K562 (cell line): ENCODE results near the gene TCF4. TPM values are rescaled to one million over a fixed set of nuclear protein-coding genes. Genes with fewer than 3 reads are reported as not detected.

ENCODE experiments used
- ATAC-seq: fragments of 200-7000 bp; cut with Tn5 transposase; 3 replicates; pipeline ENCODE4 v1.9.1; 2020; ENCODE audit warnings: moderate library complexity
- BruUV-seq: library from RNA; stranded (reverse); fragments of 400-500 nt; replicated peaks from 2 replicates; lab custom pipeline; 2021; lab: Mats Ljungman, UMichigan
- CTCF ChIA-PET: fragments of 300-600 bp; formaldehyde crosslinking; extraction: SDS; loops from one replicate; lab custom pipeline; 2021; ENCODE audit warnings: low intra/inter-chr PET ratio; lab: Yijun Ruan, JAX
- POLR2A ChIA-PET: fragments of 300-600, 350-650 bp; sonication (Branson Sonifier 250); formaldehyde crosslinking; extraction: SDS; loops from one replicate; lab custom pipeline; 2021; ENCODE audit warnings: antibody characterized with exemption, inconsistent platforms; lab: Yijun Ruan, JAX
- DNase-seq, 4 experiments: peaks; one replicate each; pipeline versions ENCODE4 v3.0.0 to v3.0.0-alpha.2; 2011 to 2018; ENCODE audit warnings: low spot score in 3 of 4, mixed read lengths in 3 of 4; ENCODE audit errors: extremely low read depth in 1 of 4
- FAIRE-seq: peaks from 2 replicates; lab custom pipeline; 2011; peaks lifted over from hg19 to GRCh38; lab: Jason Lieb, UNC
- H2AFZ ChIP-seq: 2 replicates; pipeline ENCODE4 v1.6.0; 2011; ENCODE audit warnings: low read depth, low read length, control low read depth, inconsistent platforms
- H3K27ac ChIP-seq: fragments of 200-600 bp; 3 replicates; pipeline ENCODE4 v1.8.0; 2011; ENCODE audit warnings: low read depth, mild to moderate bottlenecking, control low read depth, inconsistent platforms, low read length, moderate library complexity, mixed read lengths; ENCODE audit errors: extremely low read depth
- H3K27me3 ChIP-seq, 2 experiments: fragments of 300-600 bp in 1 of 2; 2 replicates in 1 of 2; 3 replicates in 1 of 2; pipeline versions ENCODE4 v1.6.0 to v1.8.0; 2011; ENCODE audit warnings: inconsistent platforms in 2 of 2, low read length in 2 of 2, mild to moderate bottlenecking in 1 of 2, mixed read lengths in 1 of 2, moderate library complexity in 1 of 2; ENCODE audit not compliant: control insufficient read depth in 2 of 2, insufficient read depth in 2 of 2
- H3K36me3 ChIP-seq: fragments of 300-600 bp; 3 replicates; pipeline ENCODE4 v1.8.0; 2011; ENCODE audit warnings: mild to moderate bottlenecking, low read length, inconsistent platforms; ENCODE audit not compliant: control insufficient read depth, insufficient read depth
- H3K4me1 ChIP-seq, 2 experiments: fragments of 200-600 bp in 1 of 2; replicated peaks in 1 of 2; 2 replicates in 1 of 2; 3 replicates in 1 of 2; pipeline versions ENCODE4 v1.5.1 to v1.8.0; 2011; ENCODE audit warnings: inconsistent platforms in 2 of 2, low read length in 2 of 2, mild to moderate bottlenecking in 1 of 2, mixed read lengths in 1 of 2, moderate library complexity in 1 of 2; ENCODE audit not compliant: control insufficient read depth in 2 of 2, insufficient read depth in 2 of 2
- H3K4me2 ChIP-seq: 2 replicates; pipeline ENCODE4 v1.6.1; 2011; ENCODE audit warnings: low read length, control low read depth, inconsistent platforms, mixed read lengths; ENCODE audit not compliant: insufficient read depth
- H3K4me3 ChIP-seq: fragments of 200-600 bp; sonication (generic), shearing (Covaris generic); 2 replicates; pipeline ENCODE4 v1.5.1; 2016; ENCODE audit warnings: control low read depth, inconsistent platforms
- H3K79me2 ChIP-seq: fragments of 200-600 bp; 3 replicates; pipeline ENCODE4 v1.8.0; 2011; ENCODE audit warnings: low read length, inconsistent platforms; ENCODE audit not compliant: control insufficient read depth, insufficient read depth
- H3K9ac ChIP-seq, 2 experiments: 2 replicates each; pipeline versions ENCODE4 v1.6.0 to v1.6.1; 2011; ENCODE audit warnings: low read depth in 2 of 2, low read length in 2 of 2, control low read depth in 1 of 2, inconsistent platforms in 1 of 2, mild to moderate bottlenecking in 1 of 2, mixed read lengths in 1 of 2; ENCODE audit not compliant: insufficient read depth in 1 of 2
- H3K9me1 ChIP-seq: one replicate; pipeline ENCODE4 v1.6.0; 2011; ENCODE audit warnings: inconsistent platforms, mild to moderate bottlenecking, low read length, moderate library complexity; ENCODE audit not compliant: control insufficient read depth, insufficient read depth
- H3K9me3 ChIP-seq: replicated peaks from 2 replicates; pipeline ENCODE4 v1.5.1; 2011; ENCODE audit warnings: low read depth, low read length, inconsistent platforms; ENCODE audit not compliant: control insufficient read depth, insufficient read depth
- H4K20me1 ChIP-seq: replicated peaks from 2 replicates; pipeline ENCODE4 v1.6.1; 2011; ENCODE audit warnings: low read length, inconsistent platforms, mixed read lengths; ENCODE audit not compliant: control insufficient read depth, insufficient read depth
- CREB3L1 ChIP-seq: fragments of 450-650 bp; IDR thresholded peaks from 2 replicates; pipeline ENCODE4 v1.6.1; 2014; ENCODE audit warnings: low read depth, mild to moderate bottlenecking, moderate library complexity, borderline replicate concordance
- HNRNPUL1 ChIP-seq: fragments of 200-400 bp; formaldehyde crosslinking; IDR thresholded peaks from 2 replicates; pipeline ENCODE4 v1.6.1; 2017; ENCODE audit warnings: low read length
- NUFIP1 ChIP-seq: fragments of 450-650 bp; IDR thresholded peaks from 2 replicates; pipeline ENCODE4 v1.6.1; 2018; ENCODE audit not compliant: partially characterized antibody
- RCOR1 ChIP-seq, 2 experiments: IDR thresholded peaks; 2 replicates each; pipeline ENCODE4 v1.6.1; 2012; ENCODE audit warnings: low read depth in 2 of 2, low read length in 2 of 2, borderline replicate concordance in 1 of 2, improper control_type of control experiment in 1 of 2
- RNF2 ChIP-seq: sonication (generic); IDR thresholded peaks from 2 replicates; pipeline ENCODE4 v1.6.1; 2016
- RUNX1 ChIP-seq: sonication (generic); IDR thresholded peaks from 2 replicates; pipeline ENCODE4 v1.6.1; 2016; ENCODE audit warnings: antibody characterized with exemption, low read depth
- ZNF3 ChIP-seq: fragments of 250-450 bp; sonication (Bioruptor Pico); IDR thresholded peaks from 2 replicates; pipeline ENCODE4 v1.5.0; 2021; ENCODE audit warnings: mild to moderate bottlenecking, moderate library complexity
- WGBS: fragments of 100-300 bp; shearing (Covaris generic); methylation state at CpG from one replicate; pipeline ENCODE4 v1.1.6; 2016; ENCODE audit warnings: low coverage, mixed read lengths; ENCODE audit not compliant: insufficient coverage; ENCODE audit errors: missing lambda C conversion rate; 5-methylcytosine and 5-hydroxymethylcytosine counted together
- in situ Hi-C: fragments of 300-500 bp; cut with MboI; formaldehyde crosslinking; loops from 4 replicates; pipeline ENCODE4 v1.15.0; 2018; ENCODE audit warnings: inconsistent platforms, mixed read lengths
- intact Hi-C: fragments of 100-400 bp; cut with micrococcal nuclease; formaldehyde crosslinking; loops from 2 replicates; pipeline ENCODE4 v1.14.2; 2022
- polyA plus RNA-seq, 8 experiments: library from polyadenylated mRNA; depleted of rRNA in 4 of 8; stranded (reverse) in 5 of 8; unstranded in 3 of 8; fragments of >200 nt; fragmentation: Nextera tagmentation in 2 of 8; fragmentation: Illumina TruSeq in 1 of 8; extraction: Ambion mirVana in 2 of 8; extraction: Trizol in 1 of 8; gene quantifications; 2 replicates each; pipeline versions ENCODE4 v1.2.1 to v1.2.3, GENCODE V29; 2011 to 2014; ENCODE audit warnings: inconsistent platforms in 1 of 8, missing spikeins in 1 of 8
- total RNA-seq, 7 experiments: library from RNA; depleted of rRNA in 6 of 7; stranded (reverse); fragments of >200 nt in 6 of 7; fragmentation: Illumina TruSeq in 2 of 7; extraction: Trizol in 2 of 7; gene quantifications; 2 replicates each; pipeline versions ENCODE4 v1.2.1 to v1.2.3, GENCODE V29; 2011 to 2021; ENCODE audit warnings: low replicate concordance in 1 of 7

Gene TCF4
- total and polyA plus RNA-seq, 9 of the 15 experiments (the other 6 are each of a cell fraction or from before 2014, with no cell fraction given): 4.8 to 24.7 (median 15.2) TPM

GRCh38 chr18:55425698-55426097 lies 162.3 kb downstream of the TCF4 start:
- WGBS: 57% methylated on average over 3 of the region's 3 CpGs
- no TSS peak for BruUV-seq

More at GRCh38 chr18:55425698-55426097, 162.3 kb downstream of the TCF4 start:
- in situ Hi-C loops (no loop called here), intact Hi-C loops (loop anchor here (10.0 kb wide), 1 partner anchor 191 kb away; no protein-coding TSS in a partner anchor)
- no peak for ATAC-seq
- TF ChIP-seq NUFIP1 (no peak), RUNX1 (no peak), HNRNPUL1 (no peak), ZNF3 (CRISPR knock-in tag) (no peak), RNF2 (no peak), RCOR1 (IDR thresholded peaks at IDR 0.05; ENCODE audit: borderline replicate concordance in 1 of 2, low read depth in 2 of 2, low read length in 2 of 2) (no peak), CREB3L1 (no peak)
- FAIRE-seq: no peak
- H3K79me2 ChIP-seq: no peaks in the 10 kb centered on the region
- ChIA-PET CTCF (no interaction called here), POLR2A (no interaction called here)
- no peaks in the 10 kb centered on the region for H4K20me1 ChIP-seq
- no peak overlapping the region for H3K4me2 ChIP-seq
- no peaks in the 10 kb centered on the region for H3K27me3 ChIP-seq
- no peak overlapping the region for H3K4me3 ChIP-seq
- no peaks in the 10 kb centered on the region for H3K9me3 ChIP-seq
- DNase-seq: no peak
- H3K4me1 ChIP-seq: no peaks in the 10 kb centered on the region
- no peaks in the 10 kb centered on the region for H3K36me3 ChIP-seq
- H3K9ac ChIP-seq: no peak overlapping the region
- no peak overlapping the region for H3K27ac ChIP-seq
- no peaks in the 10 kb centered on the region for H3K9me1 ChIP-seq
- no peak overlapping the region for H2AFZ ChIP-seq
